Forelimb muscle (tissue), 1 donor: ENCODE data around the gene RFX7. TPM values are rescaled to one million over a fixed set of nuclear protein-coding genes. Genes with fewer than 3 reads are reported as not detected.
"Not testable (repeated sequence)": the region's sequence is repeated elsewhere in the genome, so short reads cannot be mapped to it uniquely, and the experiment has no call there.

Source experiments
- DNase-seq: peaks from one replicate; pipeline ENCODE4 v3.0.0-alpha.2; 2013; ENCODE audit warnings: low read depth
- polyA plus RNA-seq: library from polyadenylated mRNA; unstranded; fragments of 120-200 nt; gene quantifications from one replicate; pipeline ENCODE4 v1.2.1, GENCODE V29; 2013; ENCODE audit not compliant: insufficient read length

Gene RFX7
- polyA plus RNA-seq: 13.2 TPM

DNA sequence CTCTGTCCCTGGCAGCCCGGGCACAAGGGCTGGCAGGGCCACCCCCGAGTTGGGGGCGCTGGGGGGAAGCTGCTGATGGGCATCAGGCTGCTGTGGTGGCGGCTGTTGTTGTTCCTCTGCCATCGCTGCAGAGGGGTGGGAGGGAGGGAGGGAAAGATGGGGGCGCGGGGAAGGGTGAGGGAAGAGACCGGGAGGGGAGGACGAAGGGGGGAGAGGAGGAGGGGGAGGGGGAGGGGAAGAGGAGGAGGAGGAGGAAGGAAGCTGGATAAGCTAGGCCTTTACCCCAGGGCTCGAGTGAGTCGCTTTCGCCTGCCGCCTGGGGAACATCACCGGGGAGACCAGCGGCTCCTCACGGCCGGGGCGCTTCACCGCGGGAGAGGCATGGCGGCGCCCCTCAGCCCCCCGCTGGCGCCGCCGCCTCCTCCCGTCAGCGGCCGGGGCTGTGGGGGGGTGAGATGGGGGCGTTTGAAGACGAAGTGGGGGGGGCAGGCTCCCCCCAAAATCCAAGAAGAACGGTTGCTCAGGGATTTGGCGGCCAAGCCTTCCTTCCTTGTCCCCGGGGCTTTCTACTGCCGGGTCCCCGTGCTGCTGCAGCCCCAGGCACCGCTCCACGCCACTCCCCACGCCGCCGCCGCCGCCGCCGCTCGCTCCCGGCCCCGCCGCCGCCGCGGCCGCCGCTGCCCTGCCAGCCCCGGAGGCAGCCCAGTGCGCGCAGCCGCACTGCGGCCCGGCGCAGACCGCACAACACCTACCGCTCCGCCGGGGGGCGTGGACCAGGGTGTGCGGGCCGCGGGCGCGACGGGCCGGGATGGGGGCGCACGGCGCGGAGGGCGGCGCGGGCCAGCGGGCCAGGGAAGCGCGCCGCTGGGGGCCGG, at the start of gene RFX7:
Gene RFX7, minus strand, starts transcription at position 717 of the 875 bp plus-strand sequence. Its CDS starts 594 bp downstream, at position 123.
- DNase-seq: no peak

DNA sequence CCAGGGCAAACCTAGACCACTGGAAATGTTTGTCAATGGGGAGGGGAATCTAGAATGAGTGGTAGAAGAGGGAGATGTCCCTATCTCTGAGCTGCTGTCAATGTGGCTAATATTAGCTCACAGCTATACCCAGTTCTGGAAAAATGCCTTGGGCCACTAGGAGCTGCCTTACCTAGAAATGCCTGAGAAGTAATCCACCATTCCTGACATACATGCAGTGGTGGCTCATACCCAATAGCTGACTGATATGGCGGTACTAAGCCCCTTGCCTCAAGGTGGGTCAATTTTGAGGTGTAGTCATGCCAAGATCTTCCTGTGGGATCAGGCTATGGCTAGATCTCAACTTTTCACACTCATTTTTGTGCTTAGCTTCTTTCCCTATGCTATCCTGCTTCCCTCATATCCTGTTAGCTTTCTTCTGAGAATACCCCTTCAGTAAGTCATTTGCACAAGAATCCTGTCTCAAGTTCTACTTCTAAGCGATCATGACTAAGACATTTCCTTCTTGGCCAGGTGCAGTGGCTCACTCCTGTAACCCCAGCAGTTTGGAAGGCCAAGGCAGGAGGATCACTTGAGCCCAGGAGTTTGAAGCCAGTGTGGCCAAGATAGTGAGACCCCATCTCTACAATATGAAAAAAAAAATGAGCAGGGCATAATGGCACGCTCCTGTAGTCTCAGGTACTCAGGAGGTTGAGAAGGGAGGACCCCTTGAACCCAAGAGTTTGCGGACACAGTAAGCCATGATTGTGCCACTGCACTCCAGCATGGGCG, 49.1 kb upstream of the RFX7 start:
- no peak for DNase-seq

DNA sequence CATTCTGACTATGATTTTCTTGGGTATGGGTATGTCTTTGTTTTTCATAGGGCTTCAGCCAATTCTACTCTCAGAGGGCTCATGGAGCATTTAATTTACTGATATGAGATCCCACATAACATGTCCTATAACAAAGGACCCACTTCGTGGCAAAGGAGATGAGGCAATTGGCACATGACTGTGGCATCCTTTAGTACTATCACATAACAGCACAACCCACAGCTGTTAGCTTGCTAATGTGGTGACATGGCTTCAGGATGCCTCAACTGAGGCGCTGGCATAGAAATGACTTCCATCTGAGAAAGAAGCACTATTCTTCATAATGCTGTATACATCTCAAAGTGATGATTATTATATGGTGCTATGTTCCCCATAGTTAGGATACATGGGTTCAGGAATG, 48.1 kb upstream of the RFX7 start:
- no peak for DNase-seq

DNA sequence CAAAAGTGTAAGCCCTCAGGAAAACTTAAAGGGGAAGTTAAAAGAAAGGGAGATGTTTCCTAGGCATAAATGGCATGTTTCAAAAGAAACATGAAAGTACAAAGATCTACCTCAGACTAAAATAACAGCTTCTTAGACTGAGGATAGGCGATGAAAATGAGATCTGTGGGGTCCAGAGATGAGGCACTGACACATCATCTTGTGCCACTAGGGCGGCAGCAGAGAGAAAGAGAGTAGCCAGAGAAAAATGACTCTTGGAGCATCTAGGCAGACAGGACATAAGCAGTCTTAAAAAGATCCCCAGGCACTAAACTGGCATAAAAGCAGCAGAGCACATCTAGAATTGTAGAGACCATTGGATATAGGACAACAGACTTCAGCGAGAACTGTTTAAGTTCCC, 42.5 kb upstream of the RFX7 start:
- DNase-seq: no peak

DNA sequence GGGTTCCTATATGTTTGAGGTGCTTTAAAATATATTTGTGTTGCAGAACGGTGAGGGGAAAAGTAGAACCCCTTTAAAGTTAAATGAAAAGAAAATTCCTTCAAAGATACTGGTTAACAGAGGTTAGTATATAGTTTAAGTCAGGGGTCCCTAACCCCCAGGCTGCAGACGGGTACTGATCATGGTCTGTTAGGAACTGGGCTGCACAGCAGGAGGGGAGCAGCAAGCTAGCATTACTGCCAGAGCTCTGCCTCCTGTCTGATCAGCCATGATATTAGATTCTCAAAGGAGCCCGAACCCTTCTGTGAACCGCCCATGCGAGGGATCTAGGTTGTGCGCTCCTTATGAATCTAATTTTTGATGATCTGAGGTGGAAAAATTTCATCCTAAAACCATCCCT, 37.5 kb upstream of the RFX7 start:
- no peak for DNase-seq

DNA sequence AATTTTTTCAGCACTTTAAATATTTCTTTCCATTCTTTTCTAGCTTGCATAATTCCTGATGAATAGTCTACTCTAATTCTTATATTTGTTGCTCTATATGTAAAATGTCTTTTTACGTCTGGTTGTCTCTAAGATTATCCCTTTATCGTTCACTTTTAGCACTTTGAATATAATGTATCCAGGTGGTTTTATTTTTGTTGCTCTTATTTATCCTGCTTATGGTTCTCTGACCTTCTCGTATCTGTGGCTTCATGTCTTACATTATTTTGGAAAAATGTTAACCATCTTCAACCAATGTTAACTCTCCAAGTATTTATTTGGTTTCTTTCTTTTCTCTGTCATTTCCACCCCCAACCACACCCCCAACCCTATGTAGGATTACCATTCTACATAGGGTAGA, 30.0 kb upstream of the RFX7 start:
- no peak for DNase-seq

DNA sequence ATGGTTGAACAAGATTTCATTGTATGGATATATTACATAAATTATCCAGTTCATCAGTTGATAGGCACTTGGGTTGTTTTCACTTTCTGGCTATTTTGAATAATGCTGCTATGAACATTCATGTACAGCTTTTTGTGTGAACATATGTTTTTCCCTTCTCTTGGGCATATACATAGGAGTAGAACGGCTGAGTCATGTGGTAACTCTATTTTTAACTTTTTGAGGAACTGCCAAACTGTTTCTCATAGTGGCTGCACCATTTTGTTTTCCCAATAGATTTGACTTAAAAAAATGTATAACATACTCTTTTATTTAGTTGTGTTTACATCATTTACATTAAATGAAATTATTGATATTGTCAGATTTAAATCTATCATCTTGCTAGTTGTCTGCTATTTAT, 28.8 kb upstream of the RFX7 start:
- no peak for DNase-seq

DNA sequence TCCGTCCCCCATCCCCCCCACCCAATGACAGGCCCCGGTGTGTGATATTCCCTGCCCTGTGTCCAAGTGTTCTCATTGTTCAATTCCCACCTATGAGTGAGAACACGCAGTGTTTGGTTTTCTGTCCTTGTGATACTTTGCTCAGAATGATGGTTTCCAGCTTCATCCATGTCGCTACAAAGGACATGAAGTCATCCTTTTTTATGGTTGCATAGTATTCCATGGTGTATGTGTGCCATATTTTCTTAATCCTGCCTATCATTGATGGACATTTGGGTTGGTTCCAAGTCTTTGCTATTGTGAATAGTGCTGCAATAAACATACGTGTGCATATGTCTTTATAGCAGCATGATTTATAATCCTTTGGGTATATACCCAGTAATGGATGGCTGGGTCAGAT, 22.8 kb upstream of the RFX7 start:
- not testable (repeated sequence) for DNase-seq

DNA sequence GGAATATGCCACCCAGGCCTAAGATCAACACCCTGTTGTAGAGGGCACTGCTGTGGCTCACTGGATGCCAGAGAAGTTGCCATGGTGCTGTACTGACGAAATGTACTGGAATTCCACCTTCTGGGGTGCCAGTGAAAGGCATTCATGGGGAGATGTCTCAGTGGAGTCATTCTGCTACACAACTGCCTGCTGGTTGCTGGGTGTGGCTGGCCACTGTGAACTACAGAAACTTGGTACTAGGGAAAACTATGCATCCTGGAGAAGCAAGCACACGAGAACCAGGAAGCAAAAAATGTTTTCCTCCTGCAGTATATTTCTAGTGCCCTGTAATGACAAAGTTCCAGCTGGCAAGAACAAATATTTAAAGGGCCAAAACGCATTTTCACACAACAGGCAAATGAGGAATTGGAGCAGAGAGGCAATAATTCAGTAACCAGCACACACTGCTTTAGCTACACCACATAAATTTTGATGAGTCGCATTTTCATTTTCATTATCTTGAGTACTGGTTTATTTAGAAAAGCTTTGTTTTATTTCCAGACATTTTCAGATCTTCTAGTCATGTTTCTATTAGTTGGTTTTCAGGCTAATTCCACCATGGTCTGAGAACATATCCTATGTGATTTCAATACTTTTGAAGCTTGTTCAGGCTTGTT, 18.3 kb upstream of the RFX7 start:
- DNase-seq: no peak

DNA sequence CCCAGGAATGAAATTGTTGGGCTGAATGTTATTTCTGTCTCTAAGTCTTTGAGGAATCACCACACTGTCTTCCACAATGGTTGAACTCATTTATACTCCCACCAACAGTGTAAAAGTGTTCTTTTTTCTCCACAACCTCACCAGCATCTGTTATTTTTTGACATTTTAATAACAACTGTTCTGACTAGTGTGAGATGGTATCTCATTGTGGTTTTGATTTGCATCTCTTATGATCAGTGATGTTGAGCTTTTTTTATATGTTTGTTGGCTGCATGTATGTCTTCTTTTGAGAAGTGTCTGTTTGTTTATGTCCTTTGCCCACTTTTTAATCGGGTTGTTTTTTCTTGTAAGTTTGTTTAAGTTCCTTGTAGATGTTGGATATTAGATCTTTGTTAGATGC, 13.6 kb upstream of the RFX7 start:
- not testable (repeated sequence) for DNase-seq

DNA sequence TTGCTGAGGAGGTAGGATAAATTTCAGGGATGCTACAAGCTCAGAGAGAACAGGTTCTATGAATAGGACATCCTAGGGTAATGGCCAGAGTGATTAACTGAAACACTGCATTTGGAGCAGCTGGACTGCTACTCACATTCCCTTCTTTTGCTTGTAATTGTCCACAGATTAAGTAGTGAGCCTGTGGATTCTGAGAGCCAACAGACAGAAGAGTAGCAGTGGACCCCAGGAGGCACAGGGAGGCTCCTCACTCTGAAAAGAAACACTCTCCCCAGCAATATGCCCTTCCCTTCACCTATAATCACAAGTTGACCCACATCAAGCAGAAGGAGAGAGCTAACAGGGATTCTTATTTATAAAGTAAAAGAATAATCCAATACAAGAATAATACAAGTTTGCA, 10.6 kb upstream of the RFX7 start:
- DNase-seq: no peak

DNA sequence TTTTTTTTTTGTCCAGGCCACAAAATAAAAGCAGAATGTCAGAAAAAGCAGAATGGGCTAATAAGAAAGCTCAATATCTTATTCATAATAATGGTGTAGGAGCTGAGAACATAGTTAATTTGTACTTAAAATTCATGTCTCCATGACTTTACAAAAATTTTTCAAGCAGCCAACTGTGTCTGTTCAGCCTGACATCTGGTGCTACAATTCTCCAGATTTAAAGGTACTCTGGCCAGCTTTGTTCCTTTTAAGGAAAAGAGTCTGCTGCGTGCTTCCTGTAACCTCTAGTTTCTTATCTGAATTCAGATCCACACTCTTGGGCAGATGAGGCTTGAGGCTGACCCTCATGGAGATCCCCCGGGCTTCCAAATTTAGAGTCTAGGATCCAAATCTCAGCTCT, 8.7 kb upstream of the RFX7 start:
- no peak for DNase-seq

DNA sequence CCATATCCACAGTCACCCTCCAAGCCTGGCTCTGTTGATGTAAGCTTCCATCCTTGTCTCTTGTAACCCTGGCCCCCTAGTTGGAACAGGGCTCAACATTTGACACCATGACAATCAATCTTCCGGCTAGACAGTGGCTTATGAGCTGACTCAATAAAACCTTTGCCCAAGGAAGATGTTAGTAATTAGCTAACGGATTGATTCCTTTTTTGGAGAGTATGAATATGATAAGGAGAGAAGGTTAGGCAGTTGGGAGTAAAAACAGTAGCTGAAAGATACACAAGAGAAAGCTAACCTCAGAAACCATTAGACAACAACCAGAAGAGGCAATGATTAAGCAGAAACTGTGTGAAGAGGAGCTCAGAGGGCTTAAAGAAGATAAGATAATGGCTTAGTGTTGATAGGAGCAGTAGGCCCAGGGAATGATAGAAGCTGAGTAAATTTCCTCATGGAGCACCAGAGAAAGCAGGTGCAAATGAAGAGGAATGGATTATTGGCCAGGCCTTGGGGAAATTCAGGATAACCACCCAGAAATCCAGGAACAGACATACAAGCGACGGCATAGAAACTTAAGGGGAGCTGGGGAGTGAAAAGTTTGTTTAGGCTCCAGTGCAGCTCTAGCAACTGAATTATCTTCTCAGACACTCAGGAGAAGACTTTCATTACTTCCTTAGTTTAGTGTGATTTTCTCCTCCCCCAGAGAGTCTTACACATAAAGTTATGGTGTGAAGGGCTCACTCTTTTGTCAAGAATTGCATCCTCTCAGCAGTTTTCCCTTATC, 7.8 kb upstream of the RFX7 start:
- no peak for DNase-seq

DNA sequence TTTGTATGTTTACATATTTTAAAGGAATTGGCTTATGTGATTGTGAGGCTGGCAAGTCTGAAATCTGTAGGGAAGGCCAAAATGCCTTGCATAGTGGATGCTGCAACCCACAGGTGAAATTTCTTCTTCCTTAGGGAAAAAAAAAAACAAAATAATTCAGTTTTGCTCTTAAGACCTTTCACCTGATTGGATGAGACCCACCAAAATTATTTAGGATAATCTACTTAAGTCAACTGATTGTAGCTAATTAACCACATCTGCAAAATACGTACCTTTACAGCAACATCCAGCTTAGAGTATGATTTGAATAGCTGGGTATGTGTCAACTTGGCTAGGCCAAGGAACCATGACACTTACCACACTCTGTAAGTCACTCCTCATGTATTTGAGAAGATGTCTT, 6.9 kb upstream of the RFX7 start:
- no peak for DNase-seq

DNA sequence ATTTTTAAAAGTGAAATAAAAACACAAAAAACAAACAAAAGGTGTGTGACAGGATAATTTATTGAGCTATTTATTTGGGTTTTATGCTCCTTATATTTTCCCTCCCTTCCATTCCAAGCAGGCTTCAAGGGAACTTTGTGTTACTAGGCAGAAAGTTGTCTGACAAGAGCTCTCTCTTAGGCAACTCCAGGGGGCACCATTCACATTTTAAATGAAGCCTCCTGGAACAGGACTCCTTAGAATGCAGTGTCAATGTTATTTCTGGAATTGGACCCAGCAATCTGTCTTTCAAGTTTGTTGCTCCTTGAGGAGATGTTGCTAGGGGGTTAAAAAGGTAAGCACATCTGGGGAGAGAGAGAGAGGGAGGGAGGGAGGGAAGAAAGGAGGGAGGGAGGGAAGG, 5.4 kb upstream of the RFX7 start:
- DNase-seq: no peak

DNA sequence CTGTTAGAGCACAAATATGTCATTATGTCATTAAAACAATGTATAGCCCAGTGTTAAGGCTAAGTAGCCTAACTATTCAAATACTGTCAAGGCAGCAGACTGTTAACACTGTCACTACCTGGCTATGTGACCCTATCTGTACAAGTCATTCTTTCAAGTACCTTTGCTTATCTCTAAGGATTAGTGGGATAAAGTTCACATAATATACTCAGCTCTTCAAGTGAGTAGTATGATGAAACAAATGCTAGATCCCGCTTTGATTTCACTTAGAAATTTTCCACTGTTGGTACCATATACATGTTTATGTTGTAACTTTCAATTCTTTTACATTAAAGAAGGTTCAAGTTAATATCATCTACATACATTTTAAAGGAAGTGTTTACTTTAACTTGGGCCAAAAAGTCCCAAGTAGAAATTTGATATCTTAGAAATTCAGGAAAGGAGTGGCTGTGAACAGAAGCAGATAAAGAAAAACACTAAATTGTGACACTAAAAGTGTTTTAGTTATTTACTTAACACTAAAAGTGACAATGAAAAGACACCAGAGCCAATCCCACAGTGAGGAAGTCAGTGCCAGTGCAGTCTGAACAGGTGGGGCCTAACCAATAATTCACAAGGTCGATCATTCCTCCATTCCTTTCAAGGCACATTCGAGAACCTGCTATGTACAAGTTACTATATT, 4.8 kb upstream of the RFX7 start:
- no peak for DNase-seq

DNA sequence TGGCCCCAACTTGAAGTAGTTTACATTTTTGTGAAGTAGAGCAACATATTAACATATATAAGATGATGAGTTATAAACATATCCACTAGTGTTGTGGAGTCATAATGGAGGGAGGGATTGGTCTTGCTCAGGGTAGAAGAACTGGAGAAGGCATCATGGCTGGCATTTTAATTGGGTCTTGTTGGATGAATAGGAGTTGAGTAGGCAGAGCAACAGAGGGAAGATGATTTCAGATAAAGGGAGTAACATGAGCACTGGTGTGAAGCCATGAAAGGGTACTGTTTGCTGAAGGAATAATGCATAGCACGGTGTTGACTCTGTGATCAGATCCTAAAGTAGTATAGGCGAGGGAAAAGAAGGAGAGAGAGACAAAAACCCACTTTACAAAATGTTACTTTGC, 3.6 kb upstream of the RFX7 start:
- DNase-seq: no peak

DNA sequence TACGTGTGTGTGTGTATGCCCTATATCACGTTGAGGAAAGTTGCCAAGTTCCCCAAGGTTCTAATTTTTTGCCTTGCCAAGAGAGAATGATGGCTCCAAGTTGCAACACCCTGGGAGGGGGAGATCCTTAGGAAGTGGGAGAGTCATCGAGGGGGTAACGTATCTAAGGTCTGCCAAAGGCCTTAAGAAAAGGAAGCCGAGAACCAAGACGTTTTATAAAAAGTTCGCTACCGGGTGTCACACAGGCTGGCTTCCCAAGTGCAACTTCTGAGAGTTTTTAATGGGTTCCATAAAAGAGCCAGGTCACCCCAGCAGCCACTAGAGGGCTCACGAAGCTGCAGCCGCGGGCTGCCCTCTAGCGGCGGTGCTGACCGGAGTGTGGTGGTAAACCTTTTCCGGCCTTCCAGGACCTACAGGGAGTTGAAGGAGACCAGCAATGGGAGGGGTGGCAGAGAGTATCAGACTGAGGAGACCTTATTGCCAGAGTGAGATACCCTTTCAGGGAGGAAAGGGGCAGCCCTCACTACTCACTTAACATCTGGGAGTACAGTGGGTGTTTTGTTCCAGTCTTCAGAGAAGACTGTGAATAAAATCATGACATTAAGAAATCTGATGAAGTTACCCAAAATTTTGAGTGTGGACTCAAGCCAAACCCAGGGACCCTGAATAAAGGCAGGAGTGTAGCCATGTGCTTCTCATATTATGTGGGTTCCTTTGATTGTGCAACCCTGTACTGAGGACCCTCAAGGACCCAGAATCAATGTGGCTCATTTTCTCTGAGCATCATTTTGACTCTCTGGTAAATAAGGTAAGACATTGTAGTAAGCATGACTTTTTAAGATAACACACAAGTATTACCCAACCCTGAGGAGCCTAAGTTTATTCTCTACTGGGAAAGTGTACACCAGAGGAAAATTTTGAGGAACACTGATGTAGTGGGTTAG, 2.5 kb upstream of the RFX7 start:
- DNase-seq: no peak

DNA sequence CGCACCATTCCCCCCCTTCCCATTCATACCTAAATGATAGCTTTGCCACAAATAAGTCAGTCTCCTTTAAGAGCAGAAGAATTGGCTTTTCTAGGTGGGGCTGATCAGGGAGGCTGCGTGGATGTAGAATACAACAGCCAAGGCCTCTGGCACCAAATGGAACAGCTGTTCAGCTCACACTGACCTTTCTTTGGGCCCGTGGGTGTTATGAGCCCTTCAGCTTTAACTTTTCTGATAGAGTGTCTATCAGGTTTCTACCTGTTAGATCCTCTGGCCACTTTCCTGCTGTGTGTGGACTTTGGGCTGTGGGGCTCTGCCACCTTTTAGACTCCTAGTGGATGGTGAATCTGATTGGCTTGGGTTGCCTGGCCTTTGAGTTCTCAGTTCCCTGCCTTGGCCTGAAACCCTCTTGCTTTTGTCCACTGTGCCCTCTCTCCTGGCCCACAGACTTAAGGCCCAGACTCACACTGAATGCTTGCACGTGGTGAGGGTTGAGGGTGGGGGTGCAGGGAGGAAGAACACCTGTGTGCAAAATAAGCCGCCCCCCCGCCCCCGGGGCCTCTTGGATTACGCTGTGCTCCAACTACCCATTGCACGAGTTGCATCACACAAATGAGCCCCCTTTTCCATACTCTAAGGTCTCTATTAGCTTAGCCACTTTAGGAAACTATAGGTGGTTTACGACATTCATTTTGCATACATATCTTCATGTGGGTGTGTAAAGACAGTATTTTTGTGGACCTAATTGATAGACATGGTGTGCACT, 1.3 kb upstream of the RFX7 start:
- no peak for DNase-seq
